ENCODE results near the gene TMEFF2.

The TMEFF2 gene

GRCh38 chr2:192069417-192069816 lies 125.3 kb downstream of the TMEFF2 start:
- no peak for DNase-seq (ENCODE audit: low read depth in 1 of 2, low spot score in 1 of 2)
- TF ChIP-seq JUND (IDR thresholded peaks at IDR 0.05; ENCODE audit: low read depth), result no peak
- in situ Hi-C loops (cut with HindIII; ENCODE audit: low pct_unique_long_range_greater_than_20kb, low sequenced_read_pairs), result no loop called here

- no peak for TF ChIP-seq JUND (IDR thresholded peaks at IDR 0.05; ENCODE audit: low read depth)
- in situ Hi-C loops (cut with HindIII; ENCODE audit: low pct_unique_long_range_greater_than_20kb, low sequenced_read_pairs), result no loop called here
Measured at GRCh38 chr2:192068966-192069365, 125.8 kb downstream of the TMEFF2 start.

GRCh38 chr2:192067631-192068030 lies 127.1 kb downstream of the TMEFF2 start:
- no peak for DNase-seq (ENCODE audit: low read depth in 1 of 2, low spot score in 1 of 2)
- in situ Hi-C loops (cut with HindIII; ENCODE audit: low pct_unique_long_range_greater_than_20kb, low sequenced_read_pairs), result no loop called here
- no peak for TF ChIP-seq JUND (IDR thresholded peaks at IDR 0.05; ENCODE audit: low read depth)

More at GRCh38 chr2:192068966-192069365, 125.8 kb downstream of the TMEFF2 start:
- DNase-seq (ENCODE audit: low read depth in 1 of 2, low spot score in 1 of 2), result no peak

GRCh38 chr2:192064459-192064858 lies 130.3 kb downstream of the TMEFF2 start:
- no peak for TF ChIP-seq JUND (IDR thresholded peaks at IDR 0.05; ENCODE audit: low read depth)
- no peak for DNase-seq (ENCODE audit: low read depth in 1 of 2, low spot score in 1 of 2)

GRCh38 chr2:192060161-192060560 lies 134.6 kb downstream of the TMEFF2 start:
- in situ Hi-C loops (cut with HindIII; ENCODE audit: low pct_unique_long_range_greater_than_20kb, low sequenced_read_pairs), result no loop called here
- no peak for TF ChIP-seq JUND (IDR thresholded peaks at IDR 0.05; ENCODE audit: low read depth)
- no peak for DNase-seq (ENCODE audit: low read depth in 1 of 2, low spot score in 1 of 2)

More at GRCh38 chr2:192064459-192064858, 130.3 kb downstream of the TMEFF2 start:
- in situ Hi-C loops (cut with HindIII; ENCODE audit: low pct_unique_long_range_greater_than_20kb, low sequenced_read_pairs), result no loop called here

GRCh38 chr2:192059266-192059665 lies 135.5 kb downstream of the TMEFF2 start:
- DNase-seq (ENCODE audit: low read depth in 1 of 2, low spot score in 1 of 2), result no peak
- in situ Hi-C loops (cut with HindIII; ENCODE audit: low pct_unique_long_range_greater_than_20kb, low sequenced_read_pairs), result no loop called here
- TF ChIP-seq JUND (IDR thresholded peaks at IDR 0.05; ENCODE audit: low read depth), result no peak

- in situ Hi-C loops (cut with HindIII; ENCODE audit: low pct_unique_long_range_greater_than_20kb, low sequenced_read_pairs), result no loop called here
- DNase-seq (ENCODE audit: low read depth in 1 of 2, low spot score in 1 of 2), result no peak
- no peak for TF ChIP-seq JUND (IDR thresholded peaks at IDR 0.05; ENCODE audit: low read depth)
Measured at GRCh38 chr2:192053921-192054320, 140.8 kb downstream of the TMEFF2 start.

- TF ChIP-seq JUND (IDR thresholded peaks at IDR 0.05; ENCODE audit: low read depth), result no peak
- in situ Hi-C loops (cut with HindIII; ENCODE audit: low pct_unique_long_range_greater_than_20kb, low sequenced_read_pairs), result no loop called here
- no peak for DNase-seq (ENCODE audit: low read depth in 1 of 2, low spot score in 1 of 2)
Measured at GRCh38 chr2:192051533-192051932, 143.2 kb downstream of the TMEFF2 start.

- in situ Hi-C loops (cut with HindIII; ENCODE audit: low pct_unique_long_range_greater_than_20kb, low sequenced_read_pairs), result no loop called here
- TF ChIP-seq JUND (IDR thresholded peaks at IDR 0.05; ENCODE audit: low read depth), result no peak
- DNase-seq (ENCODE audit: low read depth in 1 of 2, low spot score in 1 of 2), result no peak
Measured at GRCh38 chr2:192049362-192049761, 145.4 kb downstream of the TMEFF2 start.

GRCh38 chr2:192047315-192048107 lies 147.2 kb downstream of the TMEFF2 start:
- in situ Hi-C loops (cut with HindIII; ENCODE audit: low pct_unique_long_range_greater_than_20kb, low sequenced_read_pairs), result no loop called here
- no peak for TF ChIP-seq JUND (IDR thresholded peaks at IDR 0.05; ENCODE audit: low read depth)
- no peak for DNase-seq (ENCODE audit: low read depth in 1 of 2, low spot score in 1 of 2)

- DNase-seq (ENCODE audit: low read depth in 1 of 2, low spot score in 1 of 2), result no peak
- TF ChIP-seq JUND (IDR thresholded peaks at IDR 0.05; ENCODE audit: low read depth), result no peak
- in situ Hi-C loops (cut with HindIII; ENCODE audit: low pct_unique_long_range_greater_than_20kb, low sequenced_read_pairs), result no loop called here
Measured at GRCh38 chr2:192044496-192044895, 150.2 kb downstream of the TMEFF2 start.

GRCh38 chr2:192043216-192043870 lies 151.4 kb downstream of the TMEFF2 start:
- no peak for TF ChIP-seq JUND (IDR thresholded peaks at IDR 0.05; ENCODE audit: low read depth)
- in situ Hi-C loops (cut with HindIII; ENCODE audit: low pct_unique_long_range_greater_than_20kb, low sequenced_read_pairs), result no loop called here
- no peak for DNase-seq (ENCODE audit: low read depth in 1 of 2, low spot score in 1 of 2)

GRCh38 chr2:192042126-192042525 lies 152.6 kb downstream of the TMEFF2 start:
- DNase-seq (ENCODE audit: low read depth in 1 of 2, low spot score in 1 of 2), result no peak
- TF ChIP-seq JUND (IDR thresholded peaks at IDR 0.05; ENCODE audit: low read depth), result no peak
- in situ Hi-C loops (cut with HindIII; ENCODE audit: low pct_unique_long_range_greater_than_20kb, low sequenced_read_pairs), result no loop called here
